Bone marrow (tissue), 2 donors: ENCODE measurements around the gene PTPRA.

Experiments used
- DNase-seq, 2 donors: peaks; one replicate each; lab custom pipeline; 2025; lab: John Stamatoyannopoulos, UW

PTPRA gene

GRCh38 chr20:2849529-2849928 lies 23.8 kb upstream of the PTPRA start:
- DNase-seq = no peak

- no peak for DNase-seq
These were observed 22.2 kb upstream of the PTPRA start for GRCh38 chr20:2851086-2851485.

- DNase-seq = no peak
These were observed 14.7 kb upstream of the PTPRA start for GRCh38 chr20:2858591-2858990.

GRCh38 chr20:2859330-2860121 lies 13.8 kb upstream of the PTPRA start:
- DNase-seq = no peak

GRCh38 chr20:2864626-2865025 lies 8.7 kb upstream of the PTPRA start:
- DNase-seq = no peak

- no peak for DNase-seq
These were observed 8.2 kb upstream of the PTPRA start for GRCh38 chr20:2865101-2865500.

- DNase-seq = no peak
These were observed 7.7 kb upstream of the PTPRA start for GRCh38 chr20:2865630-2866029.

GRCh38 chr20:2866236-2866635 lies 7.0 kb upstream of the PTPRA start:
- DNase-seq = no peak

- DNase-seq = peak in 1 of 2 donors; percentile 26
These were observed 6.0 kb upstream of the PTPRA start for GRCh38 chr20:2867081-2867864.

GRCh38 chr20:2869381-2869780 lies 3.9 kb upstream of the PTPRA start:
- DNase-seq = no peak

GRCh38 chr20:2871111-2871465 lies 2.2 kb upstream of the PTPRA start:
- no peak for DNase-seq

- no peak for DNase-seq
These were observed 1.4 kb upstream of the PTPRA start for GRCh38 chr20:2871661-2872458.

- DNase-seq = peak; percentile 49 to 61
These were observed 747 bp upstream of the PTPRA start for GRCh38 chr20:2872459-2873009.

GRCh38 chr20:2873747-2874041 lies 413 bp downstream of the PTPRA start:
- DNase-seq = peak in 1 of 2 donors; percentile 47

- no peak for DNase-seq
These were observed 1.2 kb downstream of the PTPRA start for GRCh38 chr20:2874456-2874855.

- no peak for DNase-seq
These were observed 2.5 kb downstream of the PTPRA start for GRCh38 chr20:2875690-2876203.

- DNase-seq = no peak
These were observed 5.2 kb downstream of the PTPRA start for GRCh38 chr20:2878515-2878914.

GRCh38 chr20:2879146-2879545 lies 5.9 kb downstream of the PTPRA start:
- no peak for DNase-seq

GRCh38 chr20:2880650-2881049 lies 7.4 kb downstream of the PTPRA start:
- no peak for DNase-seq

GRCh38 chr20:2883726-2884637 lies 10.7 kb downstream of the PTPRA start:
- no peak for DNase-seq

- no peak for DNase-seq
These were observed 14.4 kb downstream of the PTPRA start for GRCh38 chr20:2887715-2888114.
